Gastroesophageal sphincter (tissue), 3 donors: Measurements from ENCODE around the gene BPIFA3.

ENCODE experiments used
- CTCF ChIP-seq, 4 experiments: fragments of 200-600 bp in 2 of 4; fragments of 450-650 bp in 2 of 4; sonication (generic) in 1 of 4; IDR thresholded peaks; one replicate each; pipeline ENCODE4 v1.5.1; 2017 to 2019; ENCODE audit warnings: antibody characterized with exemption in 4 of 4, mild to moderate bottlenecking in 2 of 4, moderate library complexity in 2 of 4
- EP300 ChIP-seq: sonication (generic); formaldehyde crosslinking; IDR thresholded peaks from one replicate; pipeline ENCODE4 v1.6.1; 2017; ENCODE audit warnings: antibody characterized with exemption, mild to moderate bottlenecking
- POLR2A ChIP-seq, 2 donors: fragments of 450-650 bp; IDR thresholded peaks; one replicate each; pipeline ENCODE4 v1.6.1; 2017; ENCODE audit warnings: antibody characterized with exemption in 2 of 2, mild to moderate bottlenecking in 2 of 2, moderate library complexity in 1 of 2

- TF ChIP-seq CTCF (IDR thresholded peaks at IDR 0.05) (no peak), POLR2A (IDR thresholded peaks at IDR 0.05) (no peak), EP300 (no peak)
Measured at GRCh38 chr20:33234050-33234449, 16.9 kb downstream of the BPIFA3 start.
